NT2/D1 (cell line): Measurements from ENCODE around the gene NCR3LG1.

ENCODE experiments used
- DNase-seq: peaks from one replicate; pipeline ENCODE4 v3.0.0-alpha.2; 2011; ENCODE audit warnings: low read depth, low spot score
- H3K27me3 ChIP-seq: 2 replicates; pipeline ENCODE4 v1.6.0; 2011; ENCODE audit warnings: mild to moderate bottlenecking; ENCODE audit not compliant: insufficient read length, insufficient read depth
- H3K36me3 ChIP-seq: 2 replicates; pipeline ENCODE4 v1.6.1; 2011; ENCODE audit warnings: mild to moderate bottlenecking, low read length, mixed read lengths; ENCODE audit not compliant: insufficient read depth, insufficient read length
- H3K4me1 ChIP-seq: 2 replicates; pipeline ENCODE4 v1.5.1; 2011; ENCODE audit not compliant: insufficient read depth, insufficient read length
- H3K4me3 ChIP-seq: 2 replicates; pipeline ENCODE4 v1.5.1; 2011; ENCODE audit warnings: low read depth; ENCODE audit not compliant: insufficient read length
- H3K9ac ChIP-seq: 2 replicates; pipeline ENCODE4 v1.6.0; 2011; ENCODE audit warnings: low read depth; ENCODE audit not compliant: insufficient read length
- H3K9me3 ChIP-seq: 2 replicates; pipeline ENCODE4 v1.5.1; 2011; ENCODE audit warnings: mild to moderate bottlenecking, low read length; ENCODE audit not compliant: insufficient read depth
- SUZ12 ChIP-seq: IDR thresholded peaks from 2 replicates; pipeline ENCODE4 v1.6.1; 2011; ENCODE audit not compliant: insufficient read length, insufficient read depth; ENCODE audit errors: extremely low read depth
- YY1 ChIP-seq: IDR thresholded peaks from 2 replicates; pipeline ENCODE4 v1.6.1; 2011; ENCODE audit not compliant: insufficient read length, insufficient read depth
- ZNF274 ChIP-seq: IDR thresholded peaks from 2 replicates; pipeline ENCODE4 v1.6.1; 2011; ENCODE audit warnings: mild to moderate bottlenecking, low read depth, low read length

The NCR3LG1 gene, protein sequence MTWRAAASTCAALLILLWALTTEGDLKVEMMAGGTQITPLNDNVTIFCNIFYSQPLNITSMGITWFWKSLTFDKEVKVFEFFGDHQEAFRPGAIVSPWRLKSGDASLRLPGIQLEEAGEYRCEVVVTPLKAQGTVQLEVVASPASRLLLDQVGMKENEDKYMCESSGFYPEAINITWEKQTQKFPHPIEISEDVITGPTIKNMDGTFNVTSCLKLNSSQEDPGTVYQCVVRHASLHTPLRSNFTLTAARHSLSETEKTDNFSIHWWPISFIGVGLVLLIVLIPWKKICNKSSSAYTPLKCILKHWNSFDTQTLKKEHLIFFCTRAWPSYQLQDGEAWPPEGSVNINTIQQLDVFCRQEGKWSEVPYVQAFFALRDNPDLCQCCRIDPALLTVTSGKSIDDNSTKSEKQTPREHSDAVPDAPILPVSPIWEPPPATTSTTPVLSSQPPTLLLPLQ

DNA sequence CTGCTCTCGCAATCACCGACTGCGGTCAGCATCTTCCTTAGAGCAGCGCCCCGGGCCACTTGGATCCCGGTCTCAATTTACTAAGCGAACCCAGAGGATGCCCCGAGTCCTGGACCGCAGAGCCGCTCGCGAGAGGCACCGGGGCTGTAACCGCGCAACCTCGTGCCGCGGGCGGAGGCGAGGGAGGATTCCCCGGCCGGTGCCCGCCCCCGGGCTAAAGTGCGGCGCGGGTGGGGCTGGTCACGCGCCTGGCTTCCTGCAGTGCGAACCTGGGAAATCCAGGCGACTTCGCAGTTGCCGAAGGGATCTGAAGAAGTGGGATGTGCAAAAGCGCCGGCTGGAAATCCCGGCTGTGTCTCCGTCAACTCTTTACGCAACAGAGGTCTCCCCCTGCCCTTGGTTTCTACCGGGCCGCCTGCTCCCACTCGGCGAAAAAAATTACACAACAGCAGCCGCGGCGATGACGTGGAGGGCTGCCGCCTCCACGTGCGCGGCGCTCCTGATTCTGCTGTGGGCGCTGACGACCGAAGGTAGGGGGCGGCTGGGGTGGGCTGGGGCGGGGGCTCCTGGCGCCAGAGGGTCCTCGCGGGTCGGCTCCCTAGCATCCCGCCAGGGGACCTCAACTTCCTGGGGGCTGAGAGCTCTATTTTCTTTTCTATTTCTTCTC, at the start of gene NCR3LG1:
TSS of gene NCR3LG1 (plus strand) at position 291 of the 667 bp plus-strand sequence. CDS start at position 461, 170 bp downstream.
- no peak for DNase-seq
- H3K4me3 ChIP-seq: peak within 1 kb of the TSS; percentile 42
- peaks cover 55% of the 10 kb centered on the region for H3K27me3 ChIP-seq
- no peak for TF ChIP-seq ZNF274
- TF ChIP-seq SUZ12: no peak
- TF ChIP-seq YY1: no peak
- H3K9me3 ChIP-seq: no peaks in the 10 kb centered on the region
- H3K4me1 ChIP-seq: peaks cover 5% of the 10 kb centered on the region
- H3K36me3 ChIP-seq: no peaks in the 10 kb centered on the region
- peak within 1 kb of the TSS; percentile 50 for H3K9ac ChIP-seq

DNA sequence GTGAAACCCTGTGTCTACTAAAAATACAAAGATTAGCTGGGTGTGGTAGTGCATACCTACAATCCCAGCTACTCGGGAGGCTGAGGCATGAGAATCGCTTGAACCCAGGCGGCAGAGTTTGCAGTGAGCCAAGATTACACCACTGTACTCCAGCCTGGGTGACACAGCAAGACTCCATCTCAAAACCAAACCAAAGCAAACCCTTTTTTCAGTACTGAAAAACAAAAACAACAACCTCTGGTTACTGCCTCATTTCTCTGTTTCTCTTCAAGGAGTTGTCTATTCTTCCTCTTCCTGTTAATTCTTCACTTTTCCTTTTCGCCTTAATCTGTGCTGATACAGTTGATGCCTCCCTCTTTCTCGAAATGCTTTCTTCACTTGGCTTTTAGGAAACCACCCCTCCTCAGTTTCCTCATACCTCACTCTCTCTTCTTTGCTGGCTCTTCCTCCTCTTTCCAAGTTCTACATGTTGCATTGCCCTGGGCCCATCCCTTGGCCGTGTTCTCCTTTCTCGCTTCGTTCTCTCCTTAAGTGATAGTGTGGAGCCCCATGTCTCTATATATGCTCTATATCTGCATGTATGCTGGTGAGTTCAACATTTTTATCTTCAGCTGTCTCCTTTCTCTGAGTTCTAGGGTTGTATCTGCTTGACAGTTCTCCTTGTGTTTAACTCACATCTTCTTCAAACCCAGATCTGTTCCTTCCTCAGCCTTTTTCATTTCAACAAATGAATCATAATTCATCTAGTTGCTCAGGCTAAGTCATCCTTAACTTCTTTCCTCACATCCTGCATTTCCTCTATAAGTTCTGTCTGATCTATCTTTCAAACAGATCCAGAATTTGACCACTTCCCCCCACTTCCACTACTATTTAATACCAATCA, 38.0 kb upstream of the NCR3LG1 start:
- Histone ChIP-seq H3K36me3 (no peaks in the 10 kb centered on the region), H3K9me3 (no peaks in the 10 kb centered on the region), H3K4me3 (no peak overlapping the region), H3K4me1 (no peaks in the 10 kb centered on the region), H3K27me3 (no peaks in the 10 kb centered on the region), H3K9ac (no peak overlapping the region)
- no peak for TF ChIP-seq YY1
- no peak for TF ChIP-seq ZNF274
- TF ChIP-seq SUZ12: no peak
- DNase-seq: no peak

DNA sequence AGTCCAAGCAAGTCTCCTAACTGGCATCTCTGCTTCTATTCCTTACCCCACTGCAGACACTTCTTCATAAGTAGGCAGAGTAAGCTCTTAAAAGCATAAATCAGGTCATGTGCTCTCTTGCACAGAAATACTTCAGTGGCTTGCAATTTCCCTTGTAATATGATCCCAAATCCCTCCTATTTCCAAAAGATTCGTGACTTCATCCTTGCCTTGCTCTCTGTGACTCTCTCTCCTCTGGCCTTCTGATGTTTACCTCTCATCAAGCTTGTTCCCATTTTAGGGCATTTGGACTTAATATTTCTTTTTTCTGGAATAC, 37.4 kb upstream of the NCR3LG1 start:
- TF ChIP-seq ZNF274 (no peak), YY1 (no peak), SUZ12 (no peak)
- H3K9ac ChIP-seq: no peak overlapping the region
- H3K9me3 ChIP-seq: no peaks in the 10 kb centered on the region
- DNase-seq: no peak
- H3K36me3 ChIP-seq: no peaks in the 10 kb centered on the region
- no peaks in the 10 kb centered on the region for H3K4me1 ChIP-seq
- no peak overlapping the region for H3K4me3 ChIP-seq
- no peaks in the 10 kb centered on the region for H3K27me3 ChIP-seq

DNA sequence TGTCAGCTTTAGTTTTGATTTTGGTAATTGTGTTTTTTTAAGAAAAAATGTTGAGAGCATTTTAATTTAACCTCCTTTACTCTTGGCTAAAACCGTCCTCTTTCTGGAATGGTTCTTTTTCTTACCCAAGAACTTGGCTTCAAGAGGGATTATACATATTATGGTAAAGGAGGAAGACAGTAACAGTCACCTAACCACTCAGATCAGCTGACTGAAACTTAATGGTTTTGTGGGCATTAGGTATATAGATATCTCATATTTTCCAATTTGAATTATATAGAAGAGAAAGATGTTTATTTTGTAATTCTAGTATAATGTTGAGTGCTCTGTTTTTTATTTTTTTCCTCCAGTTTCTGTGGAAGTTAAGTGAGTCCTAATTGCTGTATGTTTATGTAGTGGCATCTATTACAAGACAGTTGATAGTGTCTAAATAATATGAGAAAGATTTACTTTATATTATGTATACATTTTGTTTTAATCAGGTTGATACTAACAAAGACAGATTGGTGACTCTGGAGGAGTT, 36.6 kb upstream of the NCR3LG1 start:
- H3K27me3 ChIP-seq: no peaks in the 10 kb centered on the region
- no peaks in the 10 kb centered on the region for H3K4me1 ChIP-seq
- no peak for DNase-seq
- H3K9me3 ChIP-seq: no peaks in the 10 kb centered on the region
- no peaks in the 10 kb centered on the region for H3K36me3 ChIP-seq
- TF ChIP-seq SUZ12 (no peak), YY1 (no peak), ZNF274 (no peak)
- no peak overlapping the region for H3K9ac ChIP-seq
- H3K4me3 ChIP-seq: no peak overlapping the region

DNA sequence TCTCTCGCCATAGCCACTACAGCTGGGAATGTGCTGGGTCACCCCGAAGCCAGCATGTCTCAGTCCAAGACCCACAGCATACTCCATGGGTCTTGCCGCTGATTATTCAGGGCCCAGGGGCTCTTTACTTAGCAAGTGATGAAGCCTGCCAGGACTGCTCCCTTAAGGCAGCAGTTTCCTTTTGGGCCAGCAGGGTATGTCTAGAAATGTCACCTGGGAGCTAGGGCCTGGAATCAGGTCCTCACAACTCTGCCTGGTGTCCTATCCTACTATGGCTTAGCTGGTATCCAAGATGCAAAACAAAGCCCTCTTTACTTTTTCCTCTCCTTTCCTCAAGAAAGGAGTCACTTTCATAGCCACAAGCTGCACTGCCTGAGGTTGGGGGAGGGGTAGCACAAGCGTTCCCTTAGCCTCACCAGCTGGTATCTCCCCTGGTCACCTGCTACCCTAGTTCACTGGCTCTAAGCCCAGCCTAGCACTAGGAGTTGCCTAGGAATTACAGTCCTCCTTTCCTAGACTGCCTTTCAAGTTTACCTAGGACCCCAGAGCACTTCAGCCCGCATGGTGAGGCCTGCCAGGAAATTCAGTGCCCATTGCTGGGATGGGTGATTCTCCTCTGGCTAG, 22.6 kb upstream of the NCR3LG1 start:
- H3K4me1 ChIP-seq: no peaks in the 10 kb centered on the region
- H3K9me3 ChIP-seq: no peaks in the 10 kb centered on the region
- no peaks in the 10 kb centered on the region for H3K27me3 ChIP-seq
- no peak for DNase-seq
- H3K9ac ChIP-seq: no peak overlapping the region
- TF ChIP-seq SUZ12 (no peak), ZNF274 (no peak), YY1 (no peak)
- no peak overlapping the region for H3K4me3 ChIP-seq
- H3K36me3 ChIP-seq: no peaks in the 10 kb centered on the region

DNA sequence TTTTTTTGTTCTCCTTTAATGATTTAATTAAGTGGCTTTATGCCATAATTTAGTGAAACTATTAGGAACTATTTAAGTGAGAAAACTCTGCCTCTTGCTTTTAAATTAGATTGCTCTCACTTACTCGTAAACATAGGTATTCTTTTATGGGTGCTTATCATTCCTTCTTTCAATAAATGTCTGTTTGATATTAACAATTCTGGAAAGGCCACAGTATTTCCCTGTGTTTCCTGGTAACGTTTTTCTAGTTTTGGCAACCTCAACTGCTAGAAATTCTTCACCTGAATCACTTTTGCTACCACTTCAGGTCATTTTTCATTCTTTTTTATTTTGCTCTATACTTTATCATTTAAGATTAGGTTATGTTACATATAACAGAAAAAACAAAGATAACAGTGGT, 19.9 kb upstream of the NCR3LG1 start:
- H3K36me3 ChIP-seq: no peaks in the 10 kb centered on the region
- TF ChIP-seq ZNF274 (no peak), SUZ12 (no peak), YY1 (no peak)
- no peak overlapping the region for H3K4me3 ChIP-seq
- H3K4me1 ChIP-seq: no peaks in the 10 kb centered on the region
- DNase-seq: no peak
- H3K9me3 ChIP-seq: no peaks in the 10 kb centered on the region
- H3K9ac ChIP-seq: no peak overlapping the region
- H3K27me3 ChIP-seq: no peaks in the 10 kb centered on the region
